ENCODE results near the gene ELF4. TPM values are rescaled to one million over a fixed set of nuclear protein-coding genes. Genes with fewer than 3 reads are reported as not detected.

The ELF4 gene
- total RNA-seq, 6 experiments from 2014 or later = 0.80 to 2.8 (median 1.6) TPM

GRCh38 chrX:130072345-130072740 lies 38.0 kb downstream of the ELF4 start:
- WGBS (ENCODE audit: insufficient coverage, low coverage, low lambda C conversion rate, missing lambda C conversion rate) = 51% methylated on average over 6 of the region's 10 CpGs
- H3K36me3 ChIP-seq = no peaks in the 10 kb centered on the region
- no peak overlapping the region for H3K27ac ChIP-seq
- no peaks in the 10 kb centered on the region for H3K4me1 ChIP-seq
- ATAC-seq (no peak), DNase-seq (no peak)
- TF ChIP-seq CTCF (IDR thresholded peaks at IDR 0.05) (no peak), POLR2A (IDR thresholded peaks at IDR 0.05) (no peak)
- H3K27me3 ChIP-seq = no peaks in the 10 kb centered on the region
- no peaks in the 10 kb centered on the region for H3K9me3 ChIP-seq
- intact Hi-C loops (cut with DNase I) = no loop called here
- H3K4me3 ChIP-seq = no peak overlapping the region

GRCh38 chrX:130071611-130072344 lies 38.5 kb downstream of the ELF4 start:
- Histone ChIP-seq H3K4me3 (no peak overlapping the region), H3K36me3 (no peaks in the 10 kb centered on the region), H3K9me3 (no peaks in the 10 kb centered on the region), H3K27me3 (no peaks in the 10 kb centered on the region), H3K4me1 (no peaks in the 10 kb centered on the region), H3K27ac (no peak overlapping the region)
- 46% methylated on average over 11 of the region's 18 CpGs for WGBS (ENCODE audit: insufficient coverage, low coverage, low lambda C conversion rate, missing lambda C conversion rate)
- ATAC-seq = peak; percentile 71 to 88 (median 86)
- no peak for DNase-seq
- intact Hi-C loops (cut with DNase I) = no loop called here
- no peak for TF ChIP-seq POLR2A (IDR thresholded peaks at IDR 0.05)
- TF ChIP-seq CTCF (IDR thresholded peaks at IDR 0.05) = no peak

- intact Hi-C loops (cut with DNase I) = no loop called here
- no peaks in the 10 kb centered on the region for H3K27me3 ChIP-seq
- no peaks in the 10 kb centered on the region for H3K36me3 ChIP-seq
- no peak overlapping the region for H3K27ac ChIP-seq
- H3K9me3 ChIP-seq = no peaks in the 10 kb centered on the region
- no peak for DNase-seq
- TF ChIP-seq POLR2A (IDR thresholded peaks at IDR 0.05) = no peak
- no peak for TF ChIP-seq CTCF (IDR thresholded peaks at IDR 0.05)
- WGBS (ENCODE audit: insufficient coverage, low coverage, low lambda C conversion rate, missing lambda C conversion rate) = 72% methylated on average over 8 of the region's 15 CpGs
- no peak overlapping the region for H3K4me3 ChIP-seq
- no peak for ATAC-seq
- no peaks in the 10 kb centered on the region for H3K4me1 ChIP-seq
Observed at GRCh38 chrX:130066975-130067615, 43.2 kb downstream of the ELF4 start.

- Histone ChIP-seq H3K4me3 (peak overlapping the region; percentile 36 to 46 (median 43)), H3K27me3 (no peaks in the 10 kb centered on the region), H3K36me3 (no peaks in the 10 kb centered on the region), H3K4me1 (peaks cover 0 to 4% (median 0%) of the 10 kb centered on the region in 4 donors), H3K27ac (no peak overlapping the region), H3K9me3 (no peaks in the 10 kb centered on the region)
- peak; percentile 80 to 87 (median 82) for TF ChIP-seq CTCF (IDR thresholded peaks at IDR 0.05)
- no peak for TF ChIP-seq POLR2A (IDR thresholded peaks at IDR 0.05)
- peak; percentile 75 to 85 (median 83) for DNase-seq
- ATAC-seq = peak; percentile 94 to 98 (median 96)
- 30% methylated on average over 4 of the region's 87 CpGs for WGBS (ENCODE audit: insufficient coverage, low coverage, low lambda C conversion rate, missing lambda C conversion rate)
- intact Hi-C loops (cut with DNase I) = no loop called here
Observed at GRCh38 chrX:130060122-130061069, 49.9 kb downstream of the ELF4 start.

All from right lobe of liver (tissue), 6 donors.